NK-92 (cell line): Measurements from ENCODE around the gene ZBED3.

ENCODE experiments used
- DNase-seq: peaks from one replicate; lab custom pipeline; 2025; ENCODE audit not compliant: unreplicated experiment; lab: John Stamatoyannopoulos, UW

The ZBED3 gene

GRCh38 chr5:77077829-77078176 is 9.3 kb downstream of the ZBED3 start:
- no peak for DNase-seq

- DNase-seq: no peak
Measured at GRCh38 chr5:77076961-77077828, 9.9 kb downstream of the ZBED3 start.

- DNase-seq: no peak
Measured at GRCh38 chr5:77074745-77075144, 12.3 kb downstream of the ZBED3 start.

- no peak for DNase-seq
Measured at GRCh38 chr5:77073667-77074066, 13.4 kb downstream of the ZBED3 start.

- no peak for DNase-seq
Measured at GRCh38 chr5:77066823-77067442, 20.2 kb downstream of the ZBED3 start.

GRCh38 chr5:77066184-77066583 is 20.9 kb downstream of the ZBED3 start:
- no peak for DNase-seq

- DNase-seq: no peak
Measured at GRCh38 chr5:77065256-77065655, 21.8 kb downstream of the ZBED3 start.

- DNase-seq: no peak
Measured at GRCh38 chr5:77064040-77064439, 23.0 kb downstream of the ZBED3 start.

GRCh38 chr5:77046416-77047073 is 40.5 kb downstream of the ZBED3 start:
- no peak for DNase-seq

- no peak for DNase-seq
Measured at GRCh38 chr5:77035950-77036349, 51.1 kb downstream of the ZBED3 start.

GRCh38 chr5:77033338-77033737 is 53.7 kb downstream of the ZBED3 start:
- no peak for DNase-seq

- no peak for DNase-seq
Measured at GRCh38 chr5:77032635-77033034, 54.5 kb downstream of the ZBED3 start.

GRCh38 chr5:77031891-77032290 is 55.2 kb downstream of the ZBED3 start:
- no peak for DNase-seq

- DNase-seq: peak; percentile 28
Measured at GRCh38 chr5:77030097-77031071, 56.7 kb downstream of the ZBED3 start, which contains the start of gene AGGF1. Gene AGGF1 (plus strand): TSS chr5:77030404. CDS start chr5:77030767, 363 bp downstream.

- no peak for DNase-seq
Measured at GRCh38 chr5:77029376-77029885, 57.7 kb downstream of the ZBED3 start.

GRCh38 chr5:77028631-77029375 is 58.3 kb downstream of the ZBED3 start:
- DNase-seq: no peak

GRCh38 chr5:77024490-77024889 is 62.6 kb downstream of the ZBED3 start:
- DNase-seq: no peak

GRCh38 chr5:77022511-77023417 is 64.3 kb downstream of the ZBED3 start:
- DNase-seq: no peak
